HG03378 (cell line): Measurements from ENCODE around the gene PARD3.

Experiments used
- ATAC-seq: cut with Tn5 transposase; IDR thresholded peaks from one replicate; pipeline ENCODE4 v1.9.1; 2021; ENCODE audit warnings: mild to moderate bottlenecking, moderate library complexity; ENCODE audit not compliant: unreplicated experiment

The PARD3 gene

DNA sequence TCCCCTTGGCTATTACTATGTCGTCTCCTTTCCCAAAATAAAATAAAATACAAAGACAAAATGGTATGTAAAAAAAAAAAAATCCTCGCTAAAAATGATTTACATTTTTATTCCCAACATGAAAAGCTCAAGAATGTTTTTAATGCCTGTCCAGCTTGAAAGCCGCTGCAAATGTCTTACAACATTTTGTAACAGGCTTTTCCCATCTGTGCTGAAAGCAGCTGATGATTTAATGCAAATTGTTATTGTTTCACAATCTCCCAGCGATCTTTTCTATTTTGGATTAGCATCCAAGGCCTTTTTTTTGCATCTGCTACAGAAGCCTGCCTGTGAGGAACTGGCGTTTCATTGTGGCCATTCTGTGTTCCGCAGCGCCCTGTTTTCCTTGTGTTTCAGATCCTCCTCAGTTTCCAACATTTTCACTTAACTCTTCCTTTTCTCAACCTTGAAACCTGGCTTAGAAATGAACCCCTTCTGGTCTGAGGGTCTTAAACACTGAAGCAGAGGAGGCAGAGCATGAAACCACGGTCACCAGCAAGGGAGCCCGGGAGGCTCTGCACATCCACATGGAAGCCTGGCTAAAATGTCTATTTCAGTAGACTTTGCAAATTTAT, 712.1 kb downstream of the PARD3 start:
- no peak for ATAC-seq

GRCh38 chr10:34102237-34102673, 712.8 kb downstream of the PARD3 start:
- no peak for ATAC-seq

- ATAC-seq: no peak
Observed at GRCh38 chr10:34101001-34101400, 714.1 kb downstream of the PARD3 start.

DNA sequence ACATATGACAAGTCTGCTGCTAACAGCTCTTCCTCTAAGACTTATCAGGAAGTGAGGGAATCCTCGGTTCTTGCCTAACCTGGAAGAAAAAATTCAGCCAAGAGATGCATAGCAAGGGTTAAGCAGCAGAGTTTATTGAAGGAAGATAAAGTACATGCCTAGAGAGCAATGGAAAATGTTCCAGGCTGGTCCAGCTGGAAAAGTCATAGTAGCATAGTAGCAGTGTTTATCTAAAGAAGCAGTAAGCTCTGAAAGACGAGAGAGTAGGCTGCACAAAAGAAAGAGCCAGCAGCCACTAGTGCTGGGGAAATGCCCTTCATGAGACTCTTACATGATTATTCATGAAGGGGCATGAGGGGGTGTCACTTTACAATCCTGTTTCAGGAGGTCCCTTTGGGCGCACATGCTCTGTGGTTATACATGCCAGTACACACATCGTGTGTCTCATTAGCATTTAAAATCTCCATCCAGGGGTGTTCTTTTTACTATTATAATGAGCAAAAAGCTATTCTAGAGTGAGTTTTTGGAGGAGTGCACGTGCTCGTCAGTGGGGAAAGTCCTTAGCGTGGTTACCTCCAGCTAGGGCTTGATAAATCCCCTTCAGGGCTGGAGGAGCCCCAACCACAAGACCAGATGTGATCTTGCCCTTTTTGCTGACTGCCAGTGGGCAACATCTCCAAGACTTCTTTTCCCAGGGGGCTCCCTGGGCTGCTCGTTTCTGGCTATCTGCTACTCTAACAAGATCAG, 716.1 kb downstream of the PARD3 start:
- ATAC-seq: no peak

DNA sequence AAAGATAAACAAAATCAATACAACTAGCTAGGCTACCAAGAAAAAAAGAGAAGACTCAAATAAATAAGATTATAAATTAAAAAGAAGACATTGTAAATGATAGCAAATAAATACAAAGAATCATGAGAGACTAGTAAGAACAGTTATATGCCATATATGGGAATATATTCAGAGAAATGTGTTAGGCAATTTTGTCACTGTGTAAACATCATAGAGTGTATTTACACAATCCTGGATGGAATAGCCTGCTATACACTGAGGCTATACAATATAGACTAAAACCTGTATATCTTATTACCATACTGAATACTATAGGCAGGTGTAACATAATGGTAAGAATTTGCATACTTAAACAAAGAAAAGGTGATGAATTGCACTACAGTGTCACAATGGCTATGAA, 717.4 kb downstream of the PARD3 start:
- no peak for ATAC-seq

DNA sequence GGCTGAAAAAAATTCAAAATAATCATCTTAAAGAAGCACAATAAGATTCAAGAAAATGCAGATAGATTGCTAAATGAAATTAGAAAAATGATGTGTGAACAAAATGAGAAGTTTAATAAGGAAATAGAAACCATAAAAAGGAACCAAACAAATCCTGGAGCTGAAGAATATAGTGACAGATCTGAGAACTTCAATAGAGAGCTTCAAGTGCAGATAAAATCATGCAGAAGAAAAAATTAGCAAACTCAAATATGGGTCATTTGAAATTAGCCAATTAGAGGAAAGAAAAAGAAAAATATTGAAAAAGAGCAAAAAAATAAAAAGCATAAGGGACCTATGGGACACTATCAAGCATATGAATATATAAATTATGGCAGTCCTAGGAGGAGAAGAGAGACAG, 720.1 kb downstream of the PARD3 start:
- ATAC-seq: no peak

- no peak for ATAC-seq
Observed at GRCh38 chr10:34094146-34094696, 720.9 kb downstream of the PARD3 start.

DNA sequence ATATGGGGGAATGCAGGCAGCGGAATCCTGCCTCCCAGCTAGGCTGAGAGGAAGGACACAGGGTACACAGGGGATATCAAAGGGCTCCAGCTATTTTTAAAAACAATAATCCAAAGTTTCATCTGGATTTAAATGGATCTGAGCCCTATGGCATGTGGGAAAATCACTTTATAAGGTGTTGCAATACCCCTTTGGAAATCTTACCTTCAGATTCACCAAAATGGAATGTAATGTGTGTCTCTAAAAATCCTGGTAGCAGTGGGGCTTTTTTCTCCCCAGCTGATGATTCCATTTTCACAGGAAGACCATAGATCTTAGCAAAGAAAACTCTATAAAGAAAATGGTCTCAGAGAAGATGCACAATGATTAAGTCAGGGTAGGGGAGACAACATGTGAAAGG, 722.2 kb downstream of the PARD3 start:
- ATAC-seq: no peak

DNA sequence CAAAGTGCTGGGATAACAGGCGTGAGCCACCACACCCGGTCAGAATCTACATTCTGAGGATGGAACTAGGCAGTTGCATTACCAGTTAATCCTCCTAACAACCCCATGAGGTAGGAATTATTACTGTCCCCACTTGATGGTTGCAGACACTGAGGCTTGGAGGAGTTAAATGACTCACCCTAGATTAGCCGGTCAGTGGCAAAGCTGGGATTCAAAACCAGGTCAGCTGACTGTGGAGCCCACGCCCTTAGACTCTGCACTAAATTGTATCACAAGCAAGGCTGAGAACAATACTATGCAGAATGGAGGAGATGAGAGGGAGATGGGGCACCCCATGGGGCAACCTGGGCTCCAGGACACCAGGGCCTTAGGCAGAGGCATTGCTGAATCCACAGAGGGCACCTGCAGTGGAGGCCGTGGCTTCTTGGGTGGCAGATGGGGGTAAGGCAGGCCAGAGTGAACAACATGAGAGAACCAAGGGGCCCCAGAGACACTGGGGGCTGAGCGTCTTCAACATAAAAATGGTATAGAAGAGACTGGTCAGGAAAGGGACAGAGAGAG, 723.4 kb downstream of the PARD3 start:
- ATAC-seq: no peak

GRCh38 chr10:34089253-34089652, 725.8 kb downstream of the PARD3 start:
- no peak for ATAC-seq

DNA sequence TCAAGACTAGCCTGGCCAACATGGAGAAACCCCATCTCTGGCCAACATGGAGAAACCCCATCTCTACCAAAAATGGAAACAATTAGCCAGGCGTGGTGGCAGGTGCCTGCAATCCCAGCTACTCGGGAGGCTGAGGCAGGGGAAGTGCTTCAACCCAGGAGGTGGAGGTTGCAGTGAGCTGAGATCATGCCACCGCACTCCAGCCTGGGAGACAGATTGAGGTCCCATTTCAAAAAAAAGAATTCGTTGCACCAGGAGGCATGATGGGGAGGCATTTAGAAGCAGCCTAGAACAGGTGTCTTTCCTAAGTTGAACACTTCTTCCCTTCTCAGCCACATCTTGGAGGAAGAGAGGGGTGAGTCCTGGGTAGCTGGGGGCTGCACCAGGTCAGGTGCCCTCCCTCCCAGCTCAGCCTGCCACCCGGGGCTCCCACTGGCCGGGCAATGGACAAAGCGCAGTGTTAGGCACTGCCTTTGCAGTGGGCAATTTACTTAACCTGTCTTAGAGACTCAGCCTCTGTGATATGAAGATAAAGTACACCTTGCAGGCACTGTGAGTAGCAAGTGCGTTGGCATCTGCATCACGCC, 726.8 kb downstream of the PARD3 start:
- no peak for ATAC-seq

DNA sequence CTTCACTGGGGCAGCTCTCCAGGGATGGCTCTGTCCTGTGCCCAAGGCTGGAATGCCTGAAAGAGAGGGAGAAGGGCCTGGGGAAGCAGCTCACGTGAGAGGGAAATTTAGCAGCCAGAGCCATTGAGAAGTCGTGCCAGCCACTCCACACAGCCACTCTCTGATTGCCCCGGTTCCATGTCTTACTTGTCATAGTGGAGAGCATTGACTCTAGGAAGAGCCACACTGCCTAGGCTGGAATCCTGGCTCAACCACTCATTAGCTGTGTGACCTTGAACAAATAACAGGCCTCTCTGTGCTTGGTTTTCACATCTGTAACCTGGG, 728.0 kb downstream of the PARD3 start:
- no peak for ATAC-seq

DNA sequence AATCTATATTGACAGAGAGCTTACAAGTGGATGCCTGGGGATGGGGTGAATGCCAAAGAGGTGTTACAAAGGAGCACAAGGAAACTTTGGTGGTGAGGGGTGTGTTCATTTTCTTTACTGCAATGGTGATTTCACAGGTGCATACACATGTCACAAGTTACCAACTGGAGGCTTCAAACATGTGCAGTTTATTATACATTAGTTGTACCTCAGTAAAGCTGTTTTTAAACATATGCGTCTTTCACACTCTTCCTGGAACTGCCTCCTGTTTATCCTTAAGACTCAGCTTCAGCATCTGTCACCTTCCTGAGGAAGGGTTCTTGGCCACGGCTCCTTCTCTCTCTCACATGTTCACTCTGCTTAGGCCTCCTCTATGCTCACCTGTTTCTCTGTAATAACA, 731.5 kb downstream of the PARD3 start:
- no peak for ATAC-seq

DNA sequence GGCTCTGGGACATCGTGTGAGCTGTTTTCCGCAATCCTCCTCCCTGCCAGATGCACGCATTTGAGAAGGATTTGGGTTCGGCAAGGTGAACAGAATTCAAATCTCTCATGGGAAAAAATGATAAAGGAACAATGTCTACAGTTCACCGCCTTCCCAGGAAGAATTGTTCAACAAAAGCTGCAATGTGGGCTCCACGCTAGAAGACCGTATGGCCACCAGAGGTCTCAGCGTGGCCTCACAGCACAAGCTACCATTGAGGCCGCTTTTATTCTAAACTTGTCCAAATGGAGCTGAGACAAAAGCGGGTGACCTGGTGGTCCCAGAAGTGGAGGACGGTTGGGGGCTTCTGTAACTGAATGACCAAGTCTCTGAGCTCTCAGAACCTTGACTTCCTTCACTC, 733.1 kb downstream of the PARD3 start:
- no peak for ATAC-seq

- ATAC-seq: no peak
Observed at GRCh38 chr10:34081347-34081743, 733.8 kb downstream of the PARD3 start.

DNA sequence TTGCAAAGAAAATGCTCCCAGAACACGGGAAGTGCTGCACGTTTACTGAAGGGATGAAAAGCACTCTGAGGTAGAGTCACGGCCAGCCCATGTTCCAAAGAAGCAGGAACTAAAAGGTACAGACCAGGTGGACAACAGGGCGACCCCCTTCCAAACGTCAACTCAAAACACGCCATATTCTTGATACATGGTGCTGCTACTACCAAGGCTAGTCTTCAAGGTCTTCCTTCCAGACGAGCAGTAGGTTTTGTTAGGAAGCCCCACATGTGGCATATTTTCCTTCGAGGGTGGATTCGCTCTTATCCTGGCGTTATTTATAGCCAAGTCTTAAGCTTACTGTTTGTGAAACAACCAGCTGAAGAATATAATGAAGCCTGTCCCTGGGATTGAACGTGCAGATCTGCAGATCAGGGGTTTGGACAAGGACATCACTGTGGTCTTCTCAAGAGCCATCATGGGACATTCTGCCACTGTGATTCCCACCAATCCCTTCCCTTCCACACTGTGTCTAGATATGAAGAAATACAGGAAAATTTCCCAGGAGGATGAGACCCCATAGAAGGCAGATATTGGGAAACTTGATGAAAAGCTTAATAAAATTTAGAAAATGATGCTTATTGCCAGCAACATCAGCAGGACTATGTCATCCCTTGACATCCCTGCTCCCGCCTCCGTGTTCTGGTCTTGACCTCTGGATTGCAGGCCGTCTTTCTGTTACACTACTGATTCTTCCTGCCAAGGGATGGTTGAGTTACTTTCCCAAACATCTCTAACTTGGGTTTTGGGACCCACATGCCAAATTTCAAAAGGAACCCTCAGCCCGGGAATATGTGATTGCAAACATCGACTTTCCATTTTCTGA, 734.4 kb downstream of the PARD3 start:
- no peak for ATAC-seq

GRCh38 chr10:34079702-34080484, 735.2 kb downstream of the PARD3 start:
- no peak for ATAC-seq

GRCh38 chr10:34078745-34079470, 736.2 kb downstream of the PARD3 start:
- no peak for ATAC-seq

DNA sequence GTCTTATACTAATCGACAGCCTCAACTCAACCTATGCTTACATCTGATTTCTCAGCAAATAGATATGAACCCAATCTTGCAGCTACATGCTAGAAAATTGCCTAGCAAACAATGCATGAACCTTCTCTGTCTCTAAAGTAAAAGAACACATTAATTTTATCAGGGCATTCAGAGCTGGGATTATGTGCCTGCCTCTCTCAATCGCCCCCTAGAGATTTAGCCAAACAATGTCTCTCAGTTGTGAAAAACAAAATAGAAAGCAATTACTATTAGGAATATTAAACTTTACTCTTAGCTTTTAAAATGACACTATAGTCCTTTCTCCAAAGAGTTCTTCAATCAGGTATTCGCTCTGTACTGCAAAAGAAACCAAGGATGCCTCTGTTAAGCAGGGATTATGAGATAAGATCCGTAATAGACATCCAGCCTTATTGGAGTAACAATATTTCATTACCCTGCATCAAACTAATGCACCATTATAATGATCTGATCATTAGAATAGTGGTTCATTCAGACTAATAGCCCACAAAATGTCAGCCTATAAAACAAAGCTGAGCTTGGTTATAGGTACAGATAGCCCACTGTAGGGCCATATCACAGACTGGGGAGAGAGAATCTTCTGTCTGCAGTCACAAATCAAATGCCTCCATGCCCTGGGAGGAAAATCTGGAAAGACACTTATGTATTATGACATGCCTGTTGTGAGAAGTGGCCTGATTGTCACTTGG, 736.9 kb downstream of the PARD3 start:
- ATAC-seq: no peak
